AG10803 (cell line): ENCODE data around the gene KCNAB2.

ENCODE experiments used
- DNase-seq: peaks from one replicate; pipeline ENCODE4 v3.0.0; 2010; ENCODE audit warnings: low read depth
- H3K4me3 ChIP-seq: 2 replicates; pipeline ENCODE4 v1.5.1; 2011; ENCODE audit warnings: mild to moderate bottlenecking, low read length, control low read depth
- TF ChIP-seq, protein P1 (sequence below): conservative IDR thresholded peaks from 2 replicates; pipeline ENCODE4 v1.5.1; 2011; ENCODE audit warnings: mild to moderate bottlenecking, low read length, control low read depth, inconsistent platforms

KCNAB2 gene

DNA sequence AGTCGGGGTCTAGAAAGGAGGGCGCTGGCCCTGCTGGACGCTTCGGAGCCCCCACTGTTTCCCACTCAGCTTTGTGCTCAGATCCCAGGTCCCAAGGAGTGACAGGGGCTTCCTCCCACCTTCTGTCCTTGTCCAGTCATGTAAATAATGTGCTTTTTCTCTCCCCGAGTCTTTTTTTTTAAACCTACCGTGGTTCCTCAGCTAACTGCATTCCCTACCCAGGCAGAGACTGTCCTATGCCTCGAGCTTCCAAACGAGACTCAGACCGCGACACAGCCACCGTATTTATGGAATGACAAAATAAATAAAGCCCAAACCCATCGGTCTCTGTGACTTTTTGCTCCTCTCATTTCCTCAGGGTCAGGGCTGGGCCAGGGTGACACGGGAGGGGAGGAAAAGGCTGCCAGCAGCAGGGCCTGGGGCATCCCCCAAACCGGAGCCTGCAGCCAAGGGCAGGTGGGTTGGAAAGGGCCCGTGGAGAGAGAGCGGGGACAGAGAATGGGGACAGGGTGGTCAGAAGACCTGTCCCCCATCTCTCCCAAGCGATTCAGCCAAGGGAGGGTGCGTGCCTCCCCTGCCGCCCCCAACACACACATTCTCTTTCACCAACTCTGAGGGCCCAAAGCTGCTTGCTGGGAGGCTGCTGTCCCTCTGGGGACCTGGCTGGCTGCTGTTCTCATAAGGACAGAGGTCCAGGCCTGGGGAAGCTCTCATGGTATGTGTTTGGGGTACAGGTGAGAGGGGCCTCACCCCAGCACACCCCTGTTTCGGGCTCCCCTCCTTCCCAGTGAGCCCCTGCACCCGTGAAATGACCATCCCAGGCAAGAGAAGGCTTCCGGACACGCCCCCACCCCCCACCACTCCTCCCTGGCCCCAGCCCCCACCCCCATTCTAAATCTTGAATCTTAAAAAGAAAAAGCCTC is 55.4 kb downstream of the KCNAB2 start:
- no peak overlapping the region for H3K4me3 ChIP-seq
- TF ChIP-seq, protein P1, sequence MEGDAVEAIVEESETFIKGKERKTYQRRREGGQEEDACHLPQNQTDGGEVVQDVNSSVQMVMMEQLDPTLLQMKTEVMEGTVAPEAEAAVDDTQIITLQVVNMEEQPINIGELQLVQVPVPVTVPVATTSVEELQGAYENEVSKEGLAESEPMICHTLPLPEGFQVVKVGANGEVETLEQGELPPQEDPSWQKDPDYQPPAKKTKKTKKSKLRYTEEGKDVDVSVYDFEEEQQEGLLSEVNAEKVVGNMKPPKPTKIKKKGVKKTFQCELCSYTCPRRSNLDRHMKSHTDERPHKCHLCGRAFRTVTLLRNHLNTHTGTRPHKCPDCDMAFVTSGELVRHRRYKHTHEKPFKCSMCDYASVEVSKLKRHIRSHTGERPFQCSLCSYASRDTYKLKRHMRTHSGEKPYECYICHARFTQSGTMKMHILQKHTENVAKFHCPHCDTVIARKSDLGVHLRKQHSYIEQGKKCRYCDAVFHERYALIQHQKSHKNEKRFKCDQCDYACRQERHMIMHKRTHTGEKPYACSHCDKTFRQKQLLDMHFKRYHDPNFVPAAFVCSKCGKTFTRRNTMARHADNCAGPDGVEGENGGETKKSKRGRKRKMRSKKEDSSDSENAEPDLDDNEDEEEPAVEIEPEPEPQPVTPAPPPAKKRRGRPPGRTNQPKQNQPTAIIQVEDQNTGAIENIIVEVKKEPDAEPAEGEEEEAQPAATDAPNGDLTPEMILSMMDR: no peak
- no peak for DNase-seq

DNA sequence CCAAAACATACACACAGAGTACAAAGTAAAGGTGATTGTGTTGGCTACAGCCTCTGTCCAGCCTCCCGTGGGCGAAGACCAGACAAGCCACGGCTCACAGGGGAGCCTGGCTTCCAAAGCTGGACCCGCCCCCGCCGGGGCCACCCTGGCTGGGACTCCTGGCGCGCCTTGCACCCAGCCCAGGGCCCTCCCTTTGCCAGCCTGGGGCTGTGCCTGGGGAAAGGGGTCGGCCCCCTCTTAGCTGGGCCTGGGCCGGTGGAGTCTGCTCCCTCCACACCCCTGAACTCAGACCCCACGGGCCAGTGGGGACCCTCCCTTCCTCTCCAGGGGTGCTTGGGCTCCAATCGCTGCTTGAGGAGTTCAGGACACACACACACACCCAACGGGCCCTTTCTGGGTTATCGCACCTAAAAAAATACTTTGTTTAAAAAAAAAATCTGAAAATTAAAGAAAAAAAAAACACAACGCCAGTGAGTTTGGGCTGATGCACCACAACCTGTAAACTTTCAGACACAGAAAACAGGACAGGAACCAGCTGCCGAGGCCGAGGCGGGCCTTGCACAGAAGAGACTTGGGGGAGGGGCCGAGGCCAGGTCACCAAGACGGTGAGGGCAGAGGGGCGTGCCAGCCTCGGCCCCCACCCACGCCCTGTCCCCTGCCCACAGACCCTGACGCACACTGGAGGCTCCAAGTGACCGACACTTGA is 56.3 kb downstream of the KCNAB2 start:
- no peak for DNase-seq
- no peak overlapping the region for H3K4me3 ChIP-seq
- TF ChIP-seq, protein P1: no peak

DNA sequence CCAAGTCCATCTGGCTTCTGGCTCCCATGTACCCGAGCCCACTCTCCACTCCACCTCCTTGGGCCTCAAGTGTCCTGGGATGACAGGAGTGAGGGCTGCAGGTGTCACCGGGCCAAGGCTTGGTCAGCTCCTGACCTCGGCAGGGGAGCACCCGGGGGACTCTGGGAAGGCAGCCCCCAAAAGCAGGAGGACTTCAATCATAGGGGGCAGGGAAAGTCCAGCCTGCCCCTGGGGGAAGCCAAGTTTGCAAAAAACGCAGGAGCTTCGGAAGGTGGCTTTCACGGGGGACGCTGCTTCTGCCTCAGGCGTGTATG is 56.8 kb downstream of the KCNAB2 start:
- no peak overlapping the region for H3K4me3 ChIP-seq
- no peak for DNase-seq
- TF ChIP-seq, protein P1: no peak

DNA sequence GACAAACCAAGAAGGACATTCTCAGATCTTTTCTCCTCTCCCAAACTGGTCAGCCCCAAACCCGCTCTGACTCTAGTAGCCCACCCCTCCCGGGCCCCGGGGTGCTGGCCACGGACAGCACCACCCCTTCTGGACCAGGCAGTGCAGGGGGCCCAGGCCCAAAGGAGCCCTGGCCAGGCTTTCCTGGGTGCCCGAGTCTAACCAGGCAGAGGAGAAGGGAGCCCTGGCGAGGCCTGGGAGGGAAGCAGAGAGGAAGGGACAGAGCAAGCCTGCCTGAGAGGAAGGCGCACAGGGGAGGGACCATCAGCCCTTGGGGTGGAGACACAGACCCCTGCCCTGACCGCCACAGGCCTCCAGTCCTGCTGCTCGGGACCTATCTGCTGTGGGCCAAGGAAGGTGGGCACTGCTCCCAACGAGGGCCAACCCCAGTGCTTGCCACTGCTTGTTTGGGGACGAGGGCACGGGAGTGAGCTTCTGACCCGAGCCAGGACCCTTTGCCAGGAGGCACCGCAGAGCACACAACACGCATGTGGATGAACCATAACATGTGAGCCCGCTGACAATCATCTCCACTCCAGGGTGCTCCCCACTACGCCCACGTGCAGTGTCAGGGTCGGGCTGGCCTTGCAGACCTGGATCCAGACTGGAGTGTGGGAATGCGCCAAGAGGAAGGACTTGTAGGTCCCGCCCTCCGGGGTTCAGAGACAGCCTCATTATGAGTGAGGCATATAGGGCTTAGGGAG is 57.6 kb downstream of the KCNAB2 start:
- no peak overlapping the region for H3K4me3 ChIP-seq
- TF ChIP-seq, protein P1: no peak
- no peak for DNase-seq

DNA sequence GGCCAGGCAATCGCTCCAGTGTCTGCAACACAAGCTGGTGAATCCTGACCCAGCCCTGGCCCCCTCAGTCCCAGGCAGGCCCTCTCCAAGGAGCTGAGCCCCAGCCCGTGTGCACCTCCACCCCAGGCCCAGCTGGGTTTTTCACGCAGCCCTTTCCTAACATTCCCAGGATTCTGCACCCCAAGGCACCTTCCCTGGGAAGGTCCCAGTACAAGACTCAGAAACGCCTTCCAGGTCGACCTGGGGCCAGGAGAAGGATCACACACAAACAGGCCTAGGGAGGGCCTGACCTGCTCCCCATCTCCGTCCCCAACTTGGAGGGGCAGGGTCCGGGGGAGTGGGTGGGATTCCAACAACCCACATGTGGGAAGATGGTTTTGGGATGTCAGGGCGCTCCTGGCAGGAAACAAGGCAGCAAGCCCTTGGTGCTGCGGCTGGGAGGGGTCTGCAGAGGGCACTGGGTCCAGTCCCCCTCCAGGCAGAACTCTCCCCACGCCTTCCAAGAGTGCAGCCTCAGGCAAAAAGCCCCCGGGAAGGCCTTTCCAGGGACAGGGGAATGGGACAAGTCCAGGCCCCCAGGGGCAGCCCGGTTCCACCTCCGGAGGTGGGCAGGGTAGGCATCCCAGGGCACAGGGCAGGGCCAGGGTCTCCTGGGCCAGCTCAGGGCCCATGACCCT is 58.3 kb downstream of the KCNAB2 start:
- TF ChIP-seq, protein P1: no peak
- H3K4me3 ChIP-seq: no peak overlapping the region
- DNase-seq: no peak

DNA sequence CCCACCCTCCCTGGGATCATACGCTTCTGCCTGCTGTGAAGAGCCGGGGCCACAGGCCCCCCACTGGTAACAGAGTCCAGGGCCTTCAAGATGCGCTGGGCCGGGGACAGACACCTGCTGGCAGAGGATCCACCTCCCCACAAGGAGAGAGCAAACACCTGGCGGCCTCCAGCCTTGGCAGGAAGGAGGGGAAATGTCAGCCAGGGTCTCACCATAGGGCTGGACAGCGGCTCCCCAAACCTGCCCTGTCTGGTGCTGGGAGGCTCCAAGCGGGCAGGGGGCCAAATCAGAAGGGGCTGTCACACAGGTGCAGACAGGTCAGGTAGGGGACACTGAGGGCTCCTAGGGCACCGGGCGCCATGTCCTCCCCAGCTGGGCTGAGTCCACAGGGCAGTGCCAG is 58.9 kb downstream of the KCNAB2 start:
- no peak overlapping the region for H3K4me3 ChIP-seq
- TF ChIP-seq, protein P1: no peak
- DNase-seq: no peak
